ENCODE results near the gene MRPL36.

MRPL36 gene

GRCh38 chr5:1830571-1831228 lies 31.1 kb upstream of the MRPL36 start:
- Histone ChIP-seq H3K36me3 (ENCODE audit: control insufficient read depth, insufficient read depth, low read length, severe bottlenecking) (peaks cover 1% of the 10 kb centered on the region), H3K9ac (ENCODE audit: low read length) (no peak overlapping the region), H3K4me3 (ENCODE audit: low read length) (no peak overlapping the region), H3K9me3 (ENCODE audit: control insufficient read depth, low read length) (no peaks in the 10 kb centered on the region), H3K27me3 (replicated peaks; ENCODE audit: control insufficient read depth, insufficient read depth, low read length) (peaks cover 28% of the 10 kb centered on the region), H3K4me1 (ENCODE audit: control insufficient read depth, insufficient read depth, low read length) (no peaks in the 10 kb centered on the region)
- no peak for DNase-seq (ENCODE audit: low read depth)

GRCh38 chr5:1827886-1828397 lies 28.3 kb upstream of the MRPL36 start:
- H3K4me1 ChIP-seq (ENCODE audit: control insufficient read depth, insufficient read depth, low read length): no peaks in the 10 kb centered on the region
- no peaks in the 10 kb centered on the region for H3K9me3 ChIP-seq (ENCODE audit: control insufficient read depth, low read length)
- H3K4me3 ChIP-seq (ENCODE audit: low read length): no peak overlapping the region
- H3K36me3 ChIP-seq (ENCODE audit: control insufficient read depth, insufficient read depth, low read length, severe bottlenecking): peaks cover 5% of the 10 kb centered on the region
- H3K27me3 ChIP-seq (replicated peaks; ENCODE audit: control insufficient read depth, insufficient read depth, low read length): peaks cover 3% of the 10 kb centered on the region
- no peak for DNase-seq (ENCODE audit: low read depth)
- H3K9ac ChIP-seq (ENCODE audit: low read length): no peak overlapping the region

- no peak overlapping the region for H3K9ac ChIP-seq (ENCODE audit: low read length)
These were observed 27.6 kb upstream of the MRPL36 start for GRCh38 chr5:1827025-1827885.

GRCh38 chr5:1826235-1826980 lies 26.8 kb upstream of the MRPL36 start:
- no peaks in the 10 kb centered on the region for H3K4me1 ChIP-seq (ENCODE audit: control insufficient read depth, insufficient read depth, low read length)
- H3K9me3 ChIP-seq (ENCODE audit: control insufficient read depth, low read length): no peaks in the 10 kb centered on the region
- no peak for DNase-seq (ENCODE audit: low read depth)
- H3K27me3 ChIP-seq (replicated peaks; ENCODE audit: control insufficient read depth, insufficient read depth, low read length): peaks cover 2% of the 10 kb centered on the region
- no peak overlapping the region for H3K9ac ChIP-seq (ENCODE audit: low read length)
- H3K4me3 ChIP-seq (ENCODE audit: low read length): no peak overlapping the region
- H3K36me3 ChIP-seq (ENCODE audit: control insufficient read depth, insufficient read depth, low read length, severe bottlenecking): peaks cover 15% of the 10 kb centered on the region

More at GRCh38 chr5:1827025-1827885, 27.6 kb upstream of the MRPL36 start:
- no peak for DNase-seq (ENCODE audit: low read depth)
- Histone ChIP-seq H3K4me3 (ENCODE audit: low read length) (no peak overlapping the region), H3K9me3 (ENCODE audit: control insufficient read depth, low read length) (no peaks in the 10 kb centered on the region), H3K27me3 (replicated peaks; ENCODE audit: control insufficient read depth, insufficient read depth, low read length) (peaks cover 3% of the 10 kb centered on the region), H3K36me3 (ENCODE audit: control insufficient read depth, insufficient read depth, low read length, severe bottlenecking) (peaks cover 8% of the 10 kb centered on the region), H3K4me1 (ENCODE audit: control insufficient read depth, insufficient read depth, low read length) (no peaks in the 10 kb centered on the region)

GRCh38 chr5:1824903-1825841 lies 25.5 kb upstream of the MRPL36 start:
- Histone ChIP-seq H3K4me3 (ENCODE audit: low read length) (no peak overlapping the region), H3K4me1 (ENCODE audit: control insufficient read depth, insufficient read depth, low read length) (no peaks in the 10 kb centered on the region), H3K9ac (ENCODE audit: low read length) (no peak overlapping the region), H3K27me3 (replicated peaks; ENCODE audit: control insufficient read depth, insufficient read depth, low read length) (no peaks in the 10 kb centered on the region), H3K9me3 (ENCODE audit: control insufficient read depth, low read length) (no peaks in the 10 kb centered on the region), H3K36me3 (ENCODE audit: control insufficient read depth, insufficient read depth, low read length, severe bottlenecking) (peaks cover 27% of the 10 kb centered on the region)
- DNase-seq (ENCODE audit: low read depth): no peak

GRCh38 chr5:1824109-1824821 lies 24.6 kb upstream of the MRPL36 start:
- Histone ChIP-seq H3K9ac (ENCODE audit: low read length) (no peak overlapping the region), H3K36me3 (ENCODE audit: control insufficient read depth, insufficient read depth, low read length, severe bottlenecking) (peaks cover 31% of the 10 kb centered on the region), H3K27me3 (replicated peaks; ENCODE audit: control insufficient read depth, insufficient read depth, low read length) (no peaks in the 10 kb centered on the region), H3K4me1 (ENCODE audit: control insufficient read depth, insufficient read depth, low read length) (no peaks in the 10 kb centered on the region), H3K4me3 (ENCODE audit: low read length) (no peak overlapping the region), H3K9me3 (ENCODE audit: control insufficient read depth, low read length) (no peaks in the 10 kb centered on the region)
- no peak for DNase-seq (ENCODE audit: low read depth)

- no peak overlapping the region for H3K9ac ChIP-seq (ENCODE audit: low read length)
- no peaks in the 10 kb centered on the region for H3K27me3 ChIP-seq (replicated peaks; ENCODE audit: control insufficient read depth, insufficient read depth, low read length)
- no peaks in the 10 kb centered on the region for H3K4me1 ChIP-seq (ENCODE audit: control insufficient read depth, insufficient read depth, low read length)
- peaks cover 39% of the 10 kb centered on the region for H3K36me3 ChIP-seq (ENCODE audit: control insufficient read depth, insufficient read depth, low read length, severe bottlenecking)
- H3K9me3 ChIP-seq (ENCODE audit: control insufficient read depth, low read length): no peaks in the 10 kb centered on the region
- DNase-seq (ENCODE audit: low read depth): no peak
- no peak overlapping the region for H3K4me3 ChIP-seq (ENCODE audit: low read length)
These were observed 23.9 kb upstream of the MRPL36 start for GRCh38 chr5:1823381-1824034.

GRCh38 chr5:1821862-1822261 lies 22.2 kb upstream of the MRPL36 start:
- H3K9me3 ChIP-seq (ENCODE audit: control insufficient read depth, low read length): no peaks in the 10 kb centered on the region
- H3K9ac ChIP-seq (ENCODE audit: low read length): no peak overlapping the region
- H3K36me3 ChIP-seq (ENCODE audit: control insufficient read depth, insufficient read depth, low read length, severe bottlenecking): peaks cover 55% of the 10 kb centered on the region
- DNase-seq (ENCODE audit: low read depth): no peak
- no peaks in the 10 kb centered on the region for H3K27me3 ChIP-seq (replicated peaks; ENCODE audit: control insufficient read depth, insufficient read depth, low read length)
- no peaks in the 10 kb centered on the region for H3K4me1 ChIP-seq (ENCODE audit: control insufficient read depth, insufficient read depth, low read length)
- no peak overlapping the region for H3K4me3 ChIP-seq (ENCODE audit: low read length)

GRCh38 chr5:1820926-1821325 lies 21.3 kb upstream of the MRPL36 start:
- Histone ChIP-seq H3K9me3 (ENCODE audit: control insufficient read depth, low read length) (no peaks in the 10 kb centered on the region), H3K4me1 (ENCODE audit: control insufficient read depth, insufficient read depth, low read length) (no peaks in the 10 kb centered on the region), H3K36me3 (ENCODE audit: control insufficient read depth, insufficient read depth, low read length, severe bottlenecking) (peaks cover 64% of the 10 kb centered on the region), H3K4me3 (ENCODE audit: low read length) (no peak overlapping the region), H3K9ac (ENCODE audit: low read length) (no peak overlapping the region), H3K27me3 (replicated peaks; ENCODE audit: control insufficient read depth, insufficient read depth, low read length) (no peaks in the 10 kb centered on the region)
- no peak for DNase-seq (ENCODE audit: low read depth)

GRCh38 chr5:1820381-1820780 lies 20.7 kb upstream of the MRPL36 start:
- DNase-seq (ENCODE audit: low read depth): no peak
- Histone ChIP-seq H3K4me1 (ENCODE audit: control insufficient read depth, insufficient read depth, low read length) (no peaks in the 10 kb centered on the region), H3K9ac (ENCODE audit: low read length) (no peak overlapping the region), H3K9me3 (ENCODE audit: control insufficient read depth, low read length) (no peaks in the 10 kb centered on the region), H3K27me3 (replicated peaks; ENCODE audit: control insufficient read depth, insufficient read depth, low read length) (no peaks in the 10 kb centered on the region), H3K4me3 (ENCODE audit: low read length) (no peak overlapping the region), H3K36me3 (ENCODE audit: control insufficient read depth, insufficient read depth, low read length, severe bottlenecking) (peaks cover 65% of the 10 kb centered on the region)
